Activated CD4-positive, alpha-beta T cell treated with anti-CD3 and anti-CD28 coated beads, Interleukin-2, amount 50 U/mL, for 16 hours (primary cell): ENCODE data around the gene SLC35A3.
A peak's percentile ranks its signal among the peaks of the same experiment; 100 is the strongest.
"Not testable (repeated sequence)": the region's sequence is repeated elsewhere in the genome, so short reads cannot be mapped to it uniquely, and the experiment has no call there.

ENCODE experiments used
- DNase-seq: peaks from one replicate; pipeline ENCODE4 v3.0.0-alpha.2; 2020

SLC35A3 gene

GRCh38 chr1:100037656-100037926 lies 67.8 kb downstream of the SLC35A3 start:
- DNase-seq: no peak

GRCh38 chr1:100037927-100038659 lies 68.3 kb downstream of the SLC35A3 start:
- peak; percentile 89 for DNase-seq

- peak; percentile 92 for DNase-seq
Measured at GRCh38 chr1:100038660-100039287, 69.0 kb downstream of the SLC35A3 start.

- DNase-seq: no peak
Measured at GRCh38 chr1:100039591-100039990, 69.8 kb downstream of the SLC35A3 start.

- DNase-seq: peak; percentile 21
Measured at GRCh38 chr1:100045206-100045605, 75.4 kb downstream of the SLC35A3 start.

GRCh38 chr1:100047235-100047708 lies 77.5 kb downstream of the SLC35A3 start:
- not testable (repeated sequence) for DNase-seq

- no peak for DNase-seq
Measured at GRCh38 chr1:100050139-100050538, 80.3 kb downstream of the SLC35A3 start.

- DNase-seq: no peak
Measured at GRCh38 chr1:100051401-100051800, 81.6 kb downstream of the SLC35A3 start.

- DNase-seq: no peak
Measured at GRCh38 chr1:100051893-100052292, 82.1 kb downstream of the SLC35A3 start.

- no peak for DNase-seq
Measured at GRCh38 chr1:100053119-100053518, 83.3 kb downstream of the SLC35A3 start.

GRCh38 chr1:100053727-100054126 lies 83.9 kb downstream of the SLC35A3 start:
- no peak for DNase-seq

- no peak for DNase-seq
Measured at GRCh38 chr1:100061681-100062080, 91.9 kb downstream of the SLC35A3 start.

- DNase-seq: no peak
Measured at GRCh38 chr1:100065183-100065968, 95.6 kb downstream of the SLC35A3 start.

- no peak for DNase-seq
Measured at GRCh38 chr1:100065969-100066227, 96.1 kb downstream of the SLC35A3 start.

- DNase-seq: no peak
Measured at GRCh38 chr1:100070201-100070939, 100.6 kb downstream of the SLC35A3 start.

- no peak for DNase-seq
Measured at GRCh38 chr1:100073531-100073930, 103.7 kb downstream of the SLC35A3 start.

GRCh38 chr1:100074604-100075395 lies 105.0 kb downstream of the SLC35A3 start:
- no peak for DNase-seq

GRCh38 chr1:100075773-100076172 lies 106.0 kb downstream of the SLC35A3 start:
- peak; percentile 26 for DNase-seq

GRCh38 chr1:100076319-100076718 lies 106.5 kb downstream of the SLC35A3 start:
- DNase-seq: no peak

- DNase-seq: peak; percentile 29
Measured at GRCh38 chr1:100076744-100077143, 106.9 kb downstream of the SLC35A3 start.

- DNase-seq: no peak
Measured at GRCh38 chr1:100077531-100077930, 107.7 kb downstream of the SLC35A3 start.

GRCh38 chr1:100080331-100080730 lies 110.5 kb downstream of the SLC35A3 start:
- no peak for DNase-seq
